IMR-90 (cell line): ENCODE results near the gene TAF4. TPM values are rescaled to one million over a fixed set of nuclear protein-coding genes. Genes with fewer than 3 reads are reported as not detected.

Source experiments
- ATAC-seq: fragments of 200-7000 bp; cut with Tn5 transposase; 2 replicates; pipeline ENCODE4 v1.9.1; 2020; ENCODE audit warnings: low read depth, mild to moderate bottlenecking, moderate library complexity
- BruUV-seq: library from RNA; stranded (reverse); fragments of 400-500 nt; replicated peaks from 2 replicates; lab custom pipeline; 2021; lab: Mats Ljungman, UMichigan
- CTCF ChIA-PET: fragments of 300-600 bp; formaldehyde crosslinking; extraction: SDS; loops from one replicate; lab custom pipeline; 2021; ENCODE audit warnings: antibody characterized with exemption; lab: Yijun Ruan, JAX
- POLR2A ChIA-PET: fragments of 300-600 bp; sonication (Branson Sonifier 250); formaldehyde crosslinking; loops from one replicate; lab custom pipeline; 2022; ENCODE audit warnings: antibody characterized with exemption; ENCODE audit not compliant: unreplicated experiment; lab: Charles Lee
- DNase-seq: peaks from one replicate; pipeline ENCODE4 v3.0.0; 2013
- H2AFZ ChIP-seq: replicated peaks from 2 replicates; pipeline ENCODE3; 2013; ENCODE audit warnings: low read length, mild to moderate bottlenecking; ENCODE audit not compliant: poor library complexity
- H2AK5ac ChIP-seq: 2 replicates; pipeline ENCODE4 v1.6.1; 2013; ENCODE audit warnings: low read depth, low read length, inconsistent platforms
- H2AK9ac ChIP-seq: replicated peaks from 2 replicates; pipeline ENCODE3; 2013; ENCODE audit warnings: mild to moderate bottlenecking, low read depth, low read length, moderate library complexity; ENCODE audit not compliant: poor library complexity
- H2BK120ac ChIP-seq: 2 replicates; pipeline ENCODE4 v1.6.1; 2013; ENCODE audit warnings: low read depth, low read length, inconsistent platforms
- H2BK15ac ChIP-seq: 3 replicates; pipeline ENCODE4 v1.6.1; 2013; ENCODE audit warnings: low read depth, low read length, inconsistent platforms
- H2BK20ac ChIP-seq: 2 replicates; pipeline ENCODE4 v1.6.1; 2013; ENCODE audit warnings: low read depth, mild to moderate bottlenecking, inconsistent platforms, low read length, moderate library complexity
- H2BK5ac ChIP-seq: 2 replicates; pipeline ENCODE4 v1.6.1; 2013; ENCODE audit warnings: mild to moderate bottlenecking, low read depth, low read length, inconsistent platforms; ENCODE audit not compliant: poor library complexity, severe bottlenecking
- H3K14ac ChIP-seq: replicated peaks from 2 replicates; pipeline ENCODE4 v1.6.1; 2013; ENCODE audit warnings: low read depth, low read length, inconsistent platforms
- H3K18ac ChIP-seq: 2 replicates; pipeline ENCODE4 v1.6.1; 2013; ENCODE audit warnings: low read depth, low read length, control low read depth
- H3K23ac ChIP-seq: 2 replicates; pipeline ENCODE4 v1.6.1; 2013; ENCODE audit warnings: low read depth, low read length, inconsistent platforms
- H3K27ac ChIP-seq: 2 replicates; pipeline ENCODE4 v1.5.1; 2013; ENCODE audit warnings: mild to moderate bottlenecking, control low read depth, low read length; ENCODE audit not compliant: insufficient read depth
- H3K27me3 ChIP-seq: 2 replicates; pipeline ENCODE4 v1.6.1; 2013; ENCODE audit warnings: low read length; ENCODE audit not compliant: control insufficient read depth, insufficient read depth
- H3K36me3 ChIP-seq: 2 replicates; pipeline ENCODE4 v1.6.1; 2013; ENCODE audit warnings: low read length, mixed read lengths; ENCODE audit not compliant: control insufficient read depth, insufficient read depth
- H3K4ac ChIP-seq: 2 replicates; pipeline ENCODE4 v1.6.1; 2013; ENCODE audit warnings: low read depth, low read length, inconsistent platforms
- H3K4me1 ChIP-seq: 2 replicates; pipeline ENCODE4 v1.6.1; 2013; ENCODE audit warnings: low read length, mixed read lengths; ENCODE audit not compliant: control insufficient read depth, insufficient read depth
- H3K4me2 ChIP-seq: 2 replicates; pipeline ENCODE4 v1.6.1; 2013; ENCODE audit warnings: low read depth, mild to moderate bottlenecking, control low read depth, low read length, moderate library complexity
- H3K4me3 ChIP-seq: 2 replicates; pipeline ENCODE4 v1.5.1; 2013; ENCODE audit warnings: low read depth, mild to moderate bottlenecking, control low read depth, low read length, moderate library complexity; ENCODE audit not compliant: insufficient read depth
- H3K56ac ChIP-seq: 2 replicates; pipeline ENCODE4 v1.6.1; 2013; ENCODE audit warnings: low read length, inconsistent platforms; ENCODE audit not compliant: insufficient read depth; ENCODE audit errors: extremely low read depth
- H3K79me1 ChIP-seq, 2 experiments: 2 replicates each; pipeline ENCODE4 v1.6.1; 2013; ENCODE audit warnings: low read length in 2 of 2, inconsistent platforms in 1 of 2, low read depth in 1 of 2
- H3K9ac ChIP-seq: 2 replicates; pipeline ENCODE4 v1.6.1; 2013; ENCODE audit warnings: low read depth, low read length, control low read depth
- H3K9me1 ChIP-seq: 2 replicates; pipeline ENCODE4 v1.6.1; 2013; ENCODE audit warnings: low read length, inconsistent platforms; ENCODE audit not compliant: insufficient read depth
- H3K9me3 ChIP-seq: 2 replicates; pipeline ENCODE4 v1.6.1; 2013; ENCODE audit warnings: low read length; ENCODE audit not compliant: control insufficient read depth, insufficient read depth
- H4K20me1 ChIP-seq: 2 replicates; pipeline ENCODE4 v1.6.1; 2013; ENCODE audit warnings: low read length, inconsistent platforms; ENCODE audit not compliant: insufficient read depth
- H4K5ac ChIP-seq: 2 replicates; pipeline ENCODE4 v1.6.1; 2013; ENCODE audit warnings: mild to moderate bottlenecking, low read depth, low read length, control low read depth
- H4K8ac ChIP-seq, 2 experiments: 2 replicates each; pipeline ENCODE4 v1.6.1; 2013; ENCODE audit warnings: low read depth in 2 of 2, low read length in 2 of 2, control low read depth in 1 of 2, inconsistent platforms in 1 of 2
- H4K91ac ChIP-seq: 2 replicates; pipeline ENCODE4 v1.6.1; 2013; ENCODE audit warnings: low read depth, low read length, inconsistent platforms; ENCODE audit not compliant: insufficient read depth
- CHD1 ChIP-seq: IDR thresholded peaks from 2 replicates; pipeline ENCODE4 v1.6.1; 2012; ENCODE audit warnings: low read depth, low read length, improper control_type of control experiment
- FOS ChIP-seq: fragments of 150-350 bp; IDR thresholded peaks from 2 replicates; pipeline ENCODE4 v1.6.1; 2016; ENCODE audit warnings: low read depth, low read length
- MAZ ChIP-seq: IDR thresholded peaks from 2 replicates; pipeline ENCODE4 v1.6.1; 2012; ENCODE audit warnings: low read depth, mild to moderate bottlenecking, low read length, improper control_type of control experiment, moderate library complexity, borderline replicate concordance
- MXI1 ChIP-seq: IDR thresholded peaks from 2 replicates; pipeline ENCODE4 v1.6.1; 2012; ENCODE audit warnings: low read depth, mild to moderate bottlenecking, low read length, moderate library complexity, borderline replicate concordance
- NFE2L2 ChIP-seq: fragments of 150-350 bp; IDR thresholded peaks from 2 replicates; pipeline ENCODE4 v1.6.1; 2016; ENCODE audit warnings: low read depth, mild to moderate bottlenecking, low read length
- RAD21 ChIP-seq: IDR thresholded peaks from 2 replicates; pipeline ENCODE4 v1.6.1; 2012; ENCODE audit warnings: low read length, improper control_type of control experiment
- RCOR1 ChIP-seq: IDR thresholded peaks from 2 replicates; pipeline ENCODE4 v1.6.1; 2012; ENCODE audit warnings: mild to moderate bottlenecking, low read length, improper control_type of control experiment; ENCODE audit not compliant: insufficient replicate concordance
- RFX5 ChIP-seq: IDR thresholded peaks from 2 replicates; pipeline ENCODE4 v1.8.0; 2012; ENCODE audit warnings: low read depth, mild to moderate bottlenecking, low read length, moderate library complexity
- WGBS, 2 experiments: methylation state at CpG; one replicate each; pipeline versions ENCODE4 v1.1.5 to v1.1.7; 2013; ENCODE audit warnings: missing lambda C conversion rate in 2 of 2; ENCODE audit not compliant: insufficient read length in 1 of 2; ENCODE audit errors: extremely low coverage in 2 of 2; 5-methylcytosine and 5-hydroxymethylcytosine counted together
- dilution Hi-C: fragments of 300-500 bp; cut with HindIII; formaldehyde crosslinking; loops from one replicate; pipeline ENCODE4 v1.14.3; 2018; ENCODE audit warnings: low sequenced_read_pairs; ENCODE audit not compliant: unreplicated experiment
- in situ Hi-C: fragments of 300-500 bp; cut with MboI; formaldehyde crosslinking; loops from 3 replicates; pipeline ENCODE4 v1.14.3; 2019; ENCODE audit warnings: low sequenced_read_pairs, inconsistent platforms, mixed read lengths
- intact Hi-C: fragments of 100-400 bp; cut with micrococcal nuclease; formaldehyde crosslinking; loops from 2 replicates; pipeline ENCODE4 v1.10.0; 2022
- polyA plus RNA-seq, 3 experiments: library from polyadenylated mRNA; depleted of rRNA; stranded (reverse); fragments of >200 nt; gene quantifications; 2 replicates each; pipeline ENCODE4 v1.2.3, GENCODE V29; 2012; ENCODE audit warnings: low replicate concordance in 1 of 3
- total RNA-seq: library from RNA; depleted of rRNA; stranded (reverse); fragments of >200 nt; gene quantifications from 2 replicates; pipeline ENCODE4 v1.2.3, GENCODE V29; 2012
- TF ChIP-seq, protein P1 (sequence below): fragments of 150-350 bp; IDR thresholded peaks from 2 replicates; pipeline ENCODE4 v1.6.1; 2017; ENCODE audit warnings: mild to moderate bottlenecking, antibody characterized with exemption, low read length, low read depth

Gene TAF4
- total and polyA plus RNA-seq, 2 of the 4 experiments (the other 2 are of a cell fraction): 1.4 to 5.1 TPM

DNA sequence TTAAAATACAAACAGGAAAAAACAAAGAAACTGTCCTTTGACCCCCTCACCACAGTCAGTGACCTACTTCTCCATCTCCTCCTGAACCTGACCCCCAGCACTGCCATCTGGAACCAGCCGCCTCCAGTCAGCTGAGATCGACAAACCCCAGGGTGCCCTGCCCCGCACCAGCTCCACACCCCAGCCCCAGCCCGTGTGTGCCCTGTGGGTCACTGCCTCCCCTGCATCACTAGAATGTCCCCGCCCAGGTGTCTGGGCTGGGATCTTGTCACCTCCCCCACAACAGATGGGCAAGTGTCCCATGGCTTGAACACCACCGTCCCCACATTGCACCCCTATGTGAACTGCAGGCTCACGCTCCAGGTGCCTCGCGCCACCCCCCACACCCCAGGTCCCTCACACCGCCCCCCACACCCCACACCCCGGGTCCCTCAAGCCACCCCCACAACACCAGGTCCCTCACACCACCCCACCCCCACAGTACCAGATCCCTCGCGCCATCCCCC, 13.3 kb downstream of the TAF4 start:
- Histone ChIP-seq H3K9me3 (no peaks in the 10 kb centered on the region), H2AK5ac (no peak overlapping the region), H4K8ac (no peak overlapping the region), H3K79me1 (peaks cover 29 to 86% of the 10 kb centered on the region in 2 experiments), H3K14ac (no peak overlapping the region), H3K18ac (no peak overlapping the region), H4K5ac (no peak overlapping the region), H3K9me1 (peaks cover 15% of the 10 kb centered on the region; the same call in 1 of the 2 replicates), H3K4me1 (no peaks in the 10 kb centered on the region), H3K56ac (no peak overlapping the region), H2BK5ac (no peak overlapping the region), H3K9ac (no peak overlapping the region), H3K4ac (no peak overlapping the region), H3K36me3 (peaks cover 3% of the 10 kb centered on the region; the same call in 1 of the 2 replicates), H2AFZ (no peak overlapping the region), H2AK9ac (no peak overlapping the region), H3K4me3 (no peak overlapping the region), H2BK15ac (no peak overlapping the region), H4K20me1 (peaks cover 86% of the 10 kb centered on the region), H3K23ac (no peak overlapping the region), H3K27ac (no peak overlapping the region), H3K4me2 (no peak overlapping the region), H2BK20ac (no peak overlapping the region), H3K27me3 (no peaks in the 10 kb centered on the region), H4K91ac (no peak overlapping the region), H2BK120ac (no peak overlapping the region)
- dilution Hi-C loops: no loop called here
- in situ Hi-C loops: no loop called here
- DNase-seq (no peak), ATAC-seq (no peak)
- BruUV-seq: no TSS peak
- ChIA-PET POLR2A (no interaction called here), CTCF (interaction anchor here (0.7 kb wide), 1 partner anchor 37 kb away, joined by 3 read pairs; no protein-coding TSS in a partner anchor)
- 80% methylated on average over 6 of the region's 13 CpGs; no CpG with 5 or more reads in 1 of the 2 experiments for WGBS, 2 experiments
- intact Hi-C loops: no loop called here
- TF ChIP-seq RAD21 (no peak), NFE2L2 (no peak), FOS (no peak), RCOR1 (no peak), MXI1 (no peak), CHD1 (no peak), MAZ (no peak), RFX5 (no peak)
- TF ChIP-seq, protein P1, sequence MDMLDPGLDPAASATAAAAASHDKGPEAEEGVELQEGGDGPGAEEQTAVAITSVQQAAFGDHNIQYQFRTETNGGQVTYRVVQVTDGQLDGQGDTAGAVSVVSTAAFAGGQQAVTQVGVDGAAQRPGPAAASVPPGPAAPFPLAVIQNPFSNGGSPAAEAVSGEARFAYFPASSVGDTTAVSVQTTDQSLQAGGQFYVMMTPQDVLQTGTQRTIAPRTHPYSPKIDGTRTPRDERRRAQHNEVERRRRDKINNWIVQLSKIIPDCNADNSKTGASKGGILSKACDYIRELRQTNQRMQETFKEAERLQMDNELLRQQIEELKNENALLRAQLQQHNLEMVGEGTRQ: no peak
